Panc1 (cell line): Measurements from ENCODE around the gene PIK3R5. TPM values are rescaled to one million over a fixed set of nuclear protein-coding genes. Genes with fewer than 3 reads are reported as not detected.

Experiments used
- ATAC-seq: fragments of 200-7000 bp; cut with Tn5 transposase; 2 replicates; pipeline ENCODE4 v1.9.1; 2020; ENCODE audit warnings: mild to moderate bottlenecking, moderate library complexity
- BruUV-seq: library from RNA; stranded (reverse); fragments of 400-500 nt; replicated peaks from 2 replicates; lab custom pipeline; 2021; lab: Mats Ljungman, UMichigan
- CTCF ChIA-PET: fragments of 300-600 bp; sonication (Branson Sonifier 250); formaldehyde crosslinking; loops from one replicate; lab custom pipeline; 2022; ENCODE audit warnings: antibody characterized with exemption; lab: Charles Lee
- POLR2A ChIA-PET: fragments of 300-600 bp; sonication (Branson Sonifier 250); formaldehyde crosslinking; loops from one replicate; lab custom pipeline; 2022; ENCODE audit warnings: antibody characterized with exemption; lab: Charles Lee
- DNase-seq: peaks from one replicate; pipeline ENCODE4 v3.0.0-alpha.2; 2010; ENCODE audit warnings: low read depth, low spot score
- H3K27ac ChIP-seq: 2 replicates; pipeline ENCODE4 v1.5.1; 2011; ENCODE audit warnings: mild to moderate bottlenecking, low read length, inconsistent platforms
- H3K27me3 ChIP-seq: fragments of 200-500 bp; sonication (Bioruptor generic); 2 replicates; pipeline ENCODE4 v1.6.0; 2014; ENCODE audit warnings: low read length, inconsistent platforms; ENCODE audit not compliant: control insufficient read depth, insufficient read depth
- H3K36me3 ChIP-seq: fragments of 200-500 bp; sonication (Bioruptor generic); 2 replicates; pipeline ENCODE4 v1.5.1; 2014; ENCODE audit warnings: inconsistent platforms, mild to moderate bottlenecking, low read length, moderate library complexity; ENCODE audit not compliant: control insufficient read depth, insufficient read depth
- H3K4me1 ChIP-seq: 2 replicates; pipeline ENCODE4 v1.5.1; 2011; ENCODE audit warnings: inconsistent platforms, mild to moderate bottlenecking, low read length, moderate library complexity; ENCODE audit not compliant: control insufficient read depth, insufficient read depth
- H3K4me3 ChIP-seq, 2 experiments: 2 replicates each; pipeline ENCODE4 v1.5.1; 2011 to 2012; ENCODE audit warnings: low read depth in 2 of 2, low read length in 2 of 2, mild to moderate bottlenecking in 2 of 2, inconsistent platforms in 1 of 2, moderate library complexity in 1 of 2
- H3K9me3 ChIP-seq: fragments of 200-500 bp; sonication (Bioruptor generic); 2 replicates; pipeline ENCODE4 v1.5.1; 2014; ENCODE audit warnings: low read depth, mild to moderate bottlenecking, inconsistent platforms, low read length, moderate library complexity; ENCODE audit not compliant: control insufficient read depth, insufficient read depth
- POLR2AphosphoS5 ChIP-seq: IDR thresholded peaks from 2 replicates; pipeline ENCODE4 v1.6.1; 2012; ENCODE audit warnings: mild to moderate bottlenecking, low read depth, low read length, moderate library complexity
- SIN3A ChIP-seq: IDR thresholded peaks from 2 replicates; pipeline ENCODE4 v1.6.1; 2012; ENCODE audit warnings: low read depth, mild to moderate bottlenecking, low read length, moderate library complexity, borderline replicate concordance; ENCODE audit not compliant: insufficient read depth
- TCF7L2 ChIP-seq: IDR thresholded peaks from 2 replicates; pipeline ENCODE4 v1.6.1; 2011; ENCODE audit warnings: mild to moderate bottlenecking, low read depth, low read length, inconsistent platforms
- in situ Hi-C: cut with HindIII; loops from 2 replicates; pipeline ENCODE4 v1.10.0; 2016; ENCODE audit warnings: low sequenced_read_pairs, low pct_unique_long_range_greater_than_20kb
- intact Hi-C: fragments of 100-400 bp; cut with micrococcal nuclease; formaldehyde crosslinking; loops from one replicate; pipeline ENCODE4 v1.10.0; 2022; ENCODE audit not compliant: unreplicated experiment
- total RNA-seq: library from RNA; stranded (reverse); gene quantifications from one replicate; pipeline ENCODE4 v1.2.1, GENCODE V29; 2021; ENCODE audit not compliant: unreplicated experiment
- TF ChIP-seq, protein P1 (sequence below): fragments of 450-650 bp; IDR thresholded peaks from 2 replicates; pipeline ENCODE4 v1.5.1; 2017; ENCODE audit warnings: mild to moderate bottlenecking
- TF ChIP-seq, protein P2 (sequence below), 2 experiments: IDR thresholded peaks; 2 replicates each; pipeline ENCODE4 v1.6.1; 2011 to 2012; ENCODE audit warnings: low read depth in 2 of 2, control low read depth in 1 of 2, low read length in 1 of 2, mild to moderate bottlenecking in 1 of 2, moderate library complexity in 1 of 2; ENCODE audit not compliant: insufficient read depth in 1 of 2

PIK3R5 gene
- total RNA-seq, 1 experiment from 2014 or later, result 0.15 TPM

DNA sequence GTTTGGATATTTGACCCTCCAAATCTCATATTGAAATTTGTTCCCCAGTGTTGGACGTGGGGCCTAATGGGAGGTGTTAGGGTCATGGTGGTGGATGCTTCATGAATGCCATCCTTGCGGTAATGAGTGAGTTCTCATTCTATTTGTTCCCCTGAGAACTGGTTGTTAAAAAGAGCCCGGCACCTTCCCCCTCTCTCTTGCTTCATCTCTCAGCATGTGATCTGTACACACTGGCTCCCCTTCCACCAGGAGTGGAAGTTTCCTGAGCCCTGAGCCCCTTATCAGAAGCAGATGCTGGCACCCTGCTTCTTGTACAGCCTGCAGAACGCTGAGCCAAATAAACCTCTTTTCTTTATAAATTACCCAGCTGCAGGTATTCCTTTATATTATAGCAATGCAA lies 123.7 kb downstream of the PIK3R5 start:
- Histone ChIP-seq H3K27ac (no peak overlapping the region), H3K9me3 (no peaks in the 10 kb centered on the region), H3K36me3 (no peaks in the 10 kb centered on the region), H3K4me1 (no peaks in the 10 kb centered on the region), H3K27me3 (no peaks in the 10 kb centered on the region), H3K4me3 (no peak overlapping the region)
- ChIA-PET CTCF (interaction anchor here (0.6 kb wide), 1 partner anchor 63 kb away, joined by 11 read pairs; no protein-coding TSS in a partner anchor), POLR2A (no interaction called here)
- BruUV-seq, result no TSS peak
- intact Hi-C loops, result no loop called here
- DNase-seq (no peak), ATAC-seq (no peak)
- in situ Hi-C loops, result no loop called here
- TF ChIP-seq, protein P1, sequence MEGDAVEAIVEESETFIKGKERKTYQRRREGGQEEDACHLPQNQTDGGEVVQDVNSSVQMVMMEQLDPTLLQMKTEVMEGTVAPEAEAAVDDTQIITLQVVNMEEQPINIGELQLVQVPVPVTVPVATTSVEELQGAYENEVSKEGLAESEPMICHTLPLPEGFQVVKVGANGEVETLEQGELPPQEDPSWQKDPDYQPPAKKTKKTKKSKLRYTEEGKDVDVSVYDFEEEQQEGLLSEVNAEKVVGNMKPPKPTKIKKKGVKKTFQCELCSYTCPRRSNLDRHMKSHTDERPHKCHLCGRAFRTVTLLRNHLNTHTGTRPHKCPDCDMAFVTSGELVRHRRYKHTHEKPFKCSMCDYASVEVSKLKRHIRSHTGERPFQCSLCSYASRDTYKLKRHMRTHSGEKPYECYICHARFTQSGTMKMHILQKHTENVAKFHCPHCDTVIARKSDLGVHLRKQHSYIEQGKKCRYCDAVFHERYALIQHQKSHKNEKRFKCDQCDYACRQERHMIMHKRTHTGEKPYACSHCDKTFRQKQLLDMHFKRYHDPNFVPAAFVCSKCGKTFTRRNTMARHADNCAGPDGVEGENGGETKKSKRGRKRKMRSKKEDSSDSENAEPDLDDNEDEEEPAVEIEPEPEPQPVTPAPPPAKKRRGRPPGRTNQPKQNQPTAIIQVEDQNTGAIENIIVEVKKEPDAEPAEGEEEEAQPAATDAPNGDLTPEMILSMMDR, result no peak
- TF ChIP-seq SIN3A (no peak), POLR2AphosphoS5 (no peak), TCF7L2 (no peak)
- TF ChIP-seq, protein P2, sequence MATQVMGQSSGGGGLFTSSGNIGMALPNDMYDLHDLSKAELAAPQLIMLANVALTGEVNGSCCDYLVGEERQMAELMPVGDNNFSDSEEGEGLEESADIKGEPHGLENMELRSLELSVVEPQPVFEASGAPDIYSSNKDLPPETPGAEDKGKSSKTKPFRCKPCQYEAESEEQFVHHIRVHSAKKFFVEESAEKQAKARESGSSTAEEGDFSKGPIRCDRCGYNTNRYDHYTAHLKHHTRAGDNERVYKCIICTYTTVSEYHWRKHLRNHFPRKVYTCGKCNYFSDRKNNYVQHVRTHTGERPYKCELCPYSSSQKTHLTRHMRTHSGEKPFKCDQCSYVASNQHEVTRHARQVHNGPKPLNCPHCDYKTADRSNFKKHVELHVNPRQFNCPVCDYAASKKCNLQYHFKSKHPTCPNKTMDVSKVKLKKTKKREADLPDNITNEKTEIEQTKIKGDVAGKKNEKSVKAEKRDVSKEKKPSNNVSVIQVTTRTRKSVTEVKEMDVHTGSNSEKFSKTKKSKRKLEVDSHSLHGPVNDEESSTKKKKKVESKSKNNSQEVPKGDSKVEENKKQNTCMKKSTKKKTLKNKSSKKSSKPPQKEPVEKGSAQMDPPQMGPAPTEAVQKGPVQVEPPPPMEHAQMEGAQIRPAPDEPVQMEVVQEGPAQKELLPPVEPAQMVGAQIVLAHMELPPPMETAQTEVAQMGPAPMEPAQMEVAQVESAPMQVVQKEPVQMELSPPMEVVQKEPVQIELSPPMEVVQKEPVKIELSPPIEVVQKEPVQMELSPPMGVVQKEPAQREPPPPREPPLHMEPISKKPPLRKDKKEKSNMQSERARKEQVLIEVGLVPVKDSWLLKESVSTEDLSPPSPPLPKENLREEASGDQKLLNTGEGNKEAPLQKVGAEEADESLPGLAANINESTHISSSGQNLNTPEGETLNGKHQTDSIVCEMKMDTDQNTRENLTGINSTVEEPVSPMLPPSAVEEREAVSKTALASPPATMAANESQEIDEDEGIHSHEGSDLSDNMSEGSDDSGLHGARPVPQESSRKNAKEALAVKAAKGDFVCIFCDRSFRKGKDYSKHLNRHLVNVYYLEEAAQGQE (IDR thresholded peaks at IDR 0.05; ENCODE audit: insufficient read depth in 1 of 2, low read depth in 2 of 2, low read length in 1 of 2), result no peak

DNA sequence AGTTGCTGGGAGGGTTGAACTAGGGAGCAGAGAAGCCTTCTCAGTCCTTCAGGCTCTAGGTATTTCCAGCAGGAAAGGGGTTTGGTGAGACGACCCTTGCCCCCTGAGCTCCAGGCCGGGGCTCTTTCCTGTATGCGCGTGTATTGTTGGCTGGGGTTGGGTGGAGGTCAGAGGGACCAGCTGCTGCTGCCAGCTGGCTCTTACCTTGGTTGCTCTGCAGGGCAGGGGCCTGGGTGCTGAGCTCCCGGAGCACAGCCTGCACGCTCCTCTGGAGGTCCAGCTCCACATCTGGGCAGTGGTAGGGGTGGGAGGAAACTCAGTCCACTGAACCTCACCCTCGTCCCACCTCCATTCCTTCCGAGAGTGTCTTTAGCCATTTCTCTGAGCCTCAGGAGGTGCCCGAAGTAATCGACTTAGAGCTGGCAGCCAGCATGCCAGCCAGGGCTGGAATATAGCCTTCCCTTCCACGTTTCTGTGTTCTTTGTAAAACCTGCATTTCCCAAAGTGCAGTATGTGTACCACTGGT lies 126.0 kb downstream of the PIK3R5 start:
- Histone ChIP-seq H3K4me3 (no peak overlapping the region), H3K36me3 (no peaks in the 10 kb centered on the region), H3K27ac (no peak overlapping the region), H3K9me3 (no peaks in the 10 kb centered on the region), H3K4me1 (no peaks in the 10 kb centered on the region), H3K27me3 (no peaks in the 10 kb centered on the region)
- ATAC-seq, result no peak
- POLR2A ChIA-PET, result interaction anchor here (0.6 kb wide), 1 partner anchor 437 kb away, joined by 3 read pairs; no protein-coding TSS in a partner anchor
- in situ Hi-C loops (no loop called here), intact Hi-C loops (no loop called here)
- no TSS peak for BruUV-seq
- CTCF ChIA-PET, result no interaction called here
- TF ChIP-seq POLR2AphosphoS5 (no peak), TCF7L2 (no peak), SIN3A (no peak)
- TF ChIP-seq, protein P1, result no peak
- TF ChIP-seq, protein P2 (IDR thresholded peaks at IDR 0.05; ENCODE audit: insufficient read depth in 1 of 2, low read depth in 2 of 2, low read length in 1 of 2), result no peak
- DNase-seq, result no peak
